GM12801 (cell line): Measurements from ENCODE around the gene WIPF1.

ENCODE experiments used
- TF ChIP-seq, protein P1 (sequence below): IDR thresholded peaks from one replicate; pipeline ENCODE4 v1.5.1; 2011; ENCODE audit warnings: control low read depth; ENCODE audit not compliant: insufficient read length; ENCODE audit errors: extremely low read depth

Gene WIPF1

DNA sequence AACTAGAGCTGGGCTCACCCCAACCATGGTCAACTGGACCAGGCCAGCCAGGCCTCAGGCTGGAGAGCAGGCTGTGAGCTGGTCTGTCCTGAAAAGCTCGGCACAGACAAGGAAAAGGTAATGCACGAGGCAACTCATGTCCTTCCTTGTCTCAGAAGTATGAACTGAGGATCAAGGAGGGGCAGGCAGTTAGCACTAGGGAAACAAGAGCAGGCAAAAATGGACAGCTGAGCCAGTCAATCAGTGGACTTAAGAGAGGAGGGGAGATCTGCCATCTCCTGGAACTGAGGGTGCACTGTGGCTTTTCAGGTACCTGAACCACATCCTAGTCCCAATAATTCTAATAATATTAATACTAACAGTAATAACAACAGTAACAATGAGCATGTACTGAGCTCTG, 20.6 kb upstream of the WIPF1 start:
- TF ChIP-seq, protein P1, sequence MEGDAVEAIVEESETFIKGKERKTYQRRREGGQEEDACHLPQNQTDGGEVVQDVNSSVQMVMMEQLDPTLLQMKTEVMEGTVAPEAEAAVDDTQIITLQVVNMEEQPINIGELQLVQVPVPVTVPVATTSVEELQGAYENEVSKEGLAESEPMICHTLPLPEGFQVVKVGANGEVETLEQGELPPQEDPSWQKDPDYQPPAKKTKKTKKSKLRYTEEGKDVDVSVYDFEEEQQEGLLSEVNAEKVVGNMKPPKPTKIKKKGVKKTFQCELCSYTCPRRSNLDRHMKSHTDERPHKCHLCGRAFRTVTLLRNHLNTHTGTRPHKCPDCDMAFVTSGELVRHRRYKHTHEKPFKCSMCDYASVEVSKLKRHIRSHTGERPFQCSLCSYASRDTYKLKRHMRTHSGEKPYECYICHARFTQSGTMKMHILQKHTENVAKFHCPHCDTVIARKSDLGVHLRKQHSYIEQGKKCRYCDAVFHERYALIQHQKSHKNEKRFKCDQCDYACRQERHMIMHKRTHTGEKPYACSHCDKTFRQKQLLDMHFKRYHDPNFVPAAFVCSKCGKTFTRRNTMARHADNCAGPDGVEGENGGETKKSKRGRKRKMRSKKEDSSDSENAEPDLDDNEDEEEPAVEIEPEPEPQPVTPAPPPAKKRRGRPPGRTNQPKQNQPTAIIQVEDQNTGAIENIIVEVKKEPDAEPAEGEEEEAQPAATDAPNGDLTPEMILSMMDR = no peak

DNA sequence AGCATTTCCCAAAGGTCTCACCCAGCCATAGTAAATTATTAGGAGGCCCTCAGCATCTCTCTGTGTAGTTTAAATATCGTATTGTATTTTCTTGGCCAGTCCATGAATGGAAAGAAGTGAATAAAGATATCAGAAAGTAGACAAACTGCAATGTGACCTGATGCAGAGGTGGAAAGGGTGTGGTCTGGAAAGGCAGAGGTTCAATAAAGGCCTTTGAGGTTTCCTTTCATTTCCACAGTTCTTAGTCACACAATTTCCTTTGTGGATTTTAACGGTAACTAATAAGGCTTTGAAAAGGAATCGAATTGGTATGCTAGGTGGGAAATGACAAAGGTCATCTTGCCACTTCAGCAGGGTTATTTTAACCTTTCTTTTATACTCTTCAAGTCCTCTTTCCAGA, 20.1 kb upstream of the WIPF1 start:
- TF ChIP-seq, protein P1 = no peak

- TF ChIP-seq, protein P1 = no peak
Measured at GRCh38 chr2:174617120-174617519, 19.5 kb upstream of the WIPF1 start.

DNA sequence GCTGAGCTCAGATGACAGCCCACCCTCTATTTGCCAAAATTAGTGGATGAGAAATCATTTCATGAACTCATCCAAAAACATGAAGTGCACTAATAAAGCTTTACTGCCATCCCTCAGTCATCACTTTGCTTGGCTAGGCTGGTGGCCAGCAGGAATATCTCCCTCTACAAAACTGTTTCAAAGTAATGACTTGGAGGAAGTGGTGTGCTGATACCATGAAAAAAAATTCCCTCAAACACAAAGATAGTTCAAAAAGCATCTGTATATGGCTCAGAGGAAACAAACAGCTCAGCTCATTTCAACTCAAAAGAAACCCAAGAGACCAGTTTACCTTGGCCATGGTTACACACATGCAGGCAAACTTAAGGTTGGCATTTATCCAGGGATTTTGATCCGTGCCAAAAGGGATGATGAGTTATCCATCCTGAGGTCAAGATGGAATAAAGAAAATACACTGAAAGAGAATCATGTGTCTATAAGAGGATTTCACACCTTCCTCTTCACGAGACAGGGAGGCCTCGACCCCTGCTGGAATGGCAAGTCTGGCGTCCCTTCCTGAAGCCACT, 18.4 kb upstream of the WIPF1 start:
- TF ChIP-seq, protein P1 = no peak

GRCh38 chr2:174614261-174614660, 16.7 kb upstream of the WIPF1 start:
- TF ChIP-seq, protein P1 = no peak

DNA sequence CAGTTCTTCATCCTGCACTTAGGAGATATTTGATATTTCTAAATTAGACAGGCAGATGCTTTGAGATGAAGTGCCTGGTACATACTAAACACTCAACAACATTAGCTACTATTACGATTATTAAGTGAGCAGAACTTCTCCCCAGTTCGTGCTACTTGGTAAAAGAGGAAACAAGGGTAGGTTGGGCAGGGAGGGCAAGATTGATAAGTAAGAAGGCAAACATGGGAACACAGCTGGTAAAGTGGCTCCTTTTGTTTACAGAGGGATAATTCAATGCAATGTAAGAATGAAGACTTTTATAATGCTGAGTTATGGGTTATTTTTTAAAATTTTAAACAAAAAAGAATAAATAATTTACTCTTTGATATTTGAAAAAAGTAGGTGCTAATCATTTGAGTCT, 15.9 kb upstream of the WIPF1 start:
- TF ChIP-seq, protein P1 = no peak

DNA sequence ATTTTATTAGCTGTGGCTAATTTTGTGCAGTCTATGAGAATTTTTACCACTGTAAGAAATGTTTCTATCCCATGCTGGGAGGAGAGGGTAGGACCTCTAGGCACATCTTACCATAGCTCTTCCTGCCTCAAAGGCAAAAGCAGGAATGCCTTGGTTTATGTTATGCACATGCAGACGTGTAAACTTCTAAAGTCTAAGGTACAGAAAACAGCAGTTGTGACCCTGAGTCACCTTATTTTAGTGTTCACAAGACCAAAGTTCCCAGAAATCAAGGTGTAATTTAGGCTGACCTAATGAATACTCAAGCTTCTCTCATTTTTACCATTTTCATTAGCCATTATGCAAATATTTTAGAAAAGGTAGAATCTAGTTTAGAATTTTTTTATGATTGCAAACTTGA, 15.4 kb upstream of the WIPF1 start:
- TF ChIP-seq, protein P1 = no peak
